ENCODE measurements around the gene FIBCD1. TPM values are rescaled to one million over a fixed set of nuclear protein-coding genes. Genes with fewer than 3 reads are reported as not detected.

The FIBCD1 gene
- total RNA-seq, 4 donors from 2014 or later, result 4.2 TPM; not detected in 3

DNA sequence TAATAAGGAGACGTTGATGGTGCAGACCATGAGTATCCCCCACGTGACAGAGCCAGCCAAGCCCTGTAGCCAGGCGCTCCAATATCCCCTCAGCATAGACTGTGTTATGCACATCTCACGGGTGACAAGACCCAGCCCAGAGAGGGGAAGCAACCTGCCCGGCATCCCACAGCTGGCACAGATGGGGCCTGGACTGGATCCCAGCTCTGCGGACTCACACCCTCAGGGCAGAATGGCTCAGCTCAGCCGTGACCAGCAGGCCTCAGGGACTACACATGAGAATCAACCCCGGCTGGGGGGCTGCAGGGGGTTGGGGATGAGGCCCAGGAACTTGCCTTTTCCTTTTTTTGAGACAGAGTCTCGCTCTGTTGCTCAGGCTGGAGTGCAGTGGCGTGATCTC lies 11.7 kb downstream of the FIBCD1 start:
- TF ChIP-seq CTCF (IDR thresholded peaks at IDR 0.05; ENCODE audit: low read depth), result no peak

DNA sequence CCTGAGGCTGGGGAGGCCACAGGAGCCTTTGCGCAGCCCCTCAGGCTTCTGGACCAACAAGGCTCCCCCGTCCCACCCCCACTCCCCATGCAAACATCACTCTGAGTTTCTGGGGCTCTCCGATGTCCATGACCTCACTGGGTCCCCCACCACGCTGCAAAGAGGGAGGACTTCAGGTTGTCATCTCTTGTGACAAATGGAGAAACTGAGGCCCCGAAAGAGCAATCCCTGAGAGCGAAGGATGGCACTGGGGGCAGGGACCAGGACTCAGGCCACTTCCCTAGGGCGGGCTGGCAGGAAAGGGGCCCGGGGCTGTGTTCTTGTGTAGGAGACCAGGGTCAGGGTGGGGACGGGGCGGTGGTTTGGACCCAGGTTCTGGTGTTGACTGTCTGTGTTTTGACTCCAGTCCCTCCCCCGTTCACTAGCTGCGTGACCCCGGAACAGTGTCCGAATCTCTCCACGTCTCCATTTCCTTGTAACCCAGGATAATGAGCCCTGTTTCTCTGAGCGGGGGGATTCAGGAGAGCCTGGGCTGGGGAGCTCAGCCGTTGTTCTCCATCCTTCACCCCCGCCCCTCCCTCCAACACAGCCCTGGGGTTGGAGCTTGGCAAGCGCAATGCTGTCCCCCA lies 13.9 kb downstream of the FIBCD1 start:
- TF ChIP-seq CTCF (IDR thresholded peaks at IDR 0.05; ENCODE audit: low read depth), result no peak

DNA sequence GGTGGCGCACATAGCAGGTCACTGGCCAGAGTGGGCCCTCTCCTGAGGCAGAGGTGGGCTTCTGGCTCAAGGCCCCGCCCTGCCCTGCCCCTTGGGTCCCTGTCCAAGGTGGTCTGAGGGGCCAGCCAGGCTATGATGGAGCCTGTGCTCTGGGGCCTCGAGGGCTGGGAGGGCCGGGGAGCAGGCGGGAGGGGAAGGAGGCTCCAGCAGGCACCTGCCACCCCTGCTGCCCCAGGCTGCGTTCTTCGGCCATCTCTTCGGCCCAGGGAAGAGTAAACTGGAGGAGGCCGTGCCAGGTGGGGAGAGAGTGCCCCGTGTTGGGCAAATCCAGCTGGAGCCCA lies 14.6 kb downstream of the FIBCD1 start:
- TF ChIP-seq CTCF (IDR thresholded peaks at IDR 0.05; ENCODE audit: low read depth), result no peak

DNA sequence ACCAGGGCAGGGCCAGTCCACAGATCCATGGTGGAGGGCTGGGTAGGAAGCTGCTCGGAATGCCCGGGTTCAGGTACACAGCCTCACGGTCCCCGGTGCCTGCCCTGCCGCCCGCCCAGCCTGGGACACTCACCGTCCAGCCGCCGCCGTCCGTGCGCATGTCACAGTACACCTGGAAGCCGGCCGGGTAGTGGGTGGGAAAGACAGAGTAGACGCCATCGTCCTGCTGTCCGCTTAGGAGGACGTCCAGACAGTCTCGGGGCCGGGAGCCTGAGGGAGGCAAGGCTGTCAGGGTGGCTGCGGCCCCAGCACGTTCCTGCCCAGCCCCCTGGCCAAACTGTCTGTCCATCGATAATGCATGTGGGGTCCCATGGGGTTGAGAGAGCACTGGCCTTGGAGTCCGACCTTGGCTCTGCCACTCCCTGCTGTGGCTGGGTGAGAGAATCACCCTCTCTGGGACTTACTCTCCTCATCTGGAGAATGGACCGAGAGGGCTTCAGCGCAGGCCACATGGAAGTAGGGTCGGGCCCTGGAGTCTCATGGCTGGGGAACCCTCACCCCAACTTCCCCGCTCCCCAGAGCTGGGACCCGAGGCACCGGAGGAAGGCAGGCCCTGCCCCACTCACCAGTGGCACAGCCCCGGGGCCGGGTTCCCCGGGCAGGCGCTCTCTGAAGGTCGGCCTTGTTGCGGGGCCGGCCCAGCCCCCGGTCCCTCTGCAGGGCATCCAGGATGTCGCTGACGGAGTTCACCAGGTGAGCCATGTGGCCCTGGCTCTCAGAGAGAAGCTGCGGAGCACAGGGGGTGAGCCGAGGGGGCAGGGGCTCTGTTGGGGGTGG lies 15.2 kb downstream of the FIBCD1 start:
- TF ChIP-seq CTCF (IDR thresholded peaks at IDR 0.05; ENCODE audit: low read depth), result no peak

GRCh38 chr9:130922893-130923610 lies 16.0 kb downstream of the FIBCD1 start:
- TF ChIP-seq CTCF (IDR thresholded peaks at IDR 0.05; ENCODE audit: low read depth), result no peak

DNA sequence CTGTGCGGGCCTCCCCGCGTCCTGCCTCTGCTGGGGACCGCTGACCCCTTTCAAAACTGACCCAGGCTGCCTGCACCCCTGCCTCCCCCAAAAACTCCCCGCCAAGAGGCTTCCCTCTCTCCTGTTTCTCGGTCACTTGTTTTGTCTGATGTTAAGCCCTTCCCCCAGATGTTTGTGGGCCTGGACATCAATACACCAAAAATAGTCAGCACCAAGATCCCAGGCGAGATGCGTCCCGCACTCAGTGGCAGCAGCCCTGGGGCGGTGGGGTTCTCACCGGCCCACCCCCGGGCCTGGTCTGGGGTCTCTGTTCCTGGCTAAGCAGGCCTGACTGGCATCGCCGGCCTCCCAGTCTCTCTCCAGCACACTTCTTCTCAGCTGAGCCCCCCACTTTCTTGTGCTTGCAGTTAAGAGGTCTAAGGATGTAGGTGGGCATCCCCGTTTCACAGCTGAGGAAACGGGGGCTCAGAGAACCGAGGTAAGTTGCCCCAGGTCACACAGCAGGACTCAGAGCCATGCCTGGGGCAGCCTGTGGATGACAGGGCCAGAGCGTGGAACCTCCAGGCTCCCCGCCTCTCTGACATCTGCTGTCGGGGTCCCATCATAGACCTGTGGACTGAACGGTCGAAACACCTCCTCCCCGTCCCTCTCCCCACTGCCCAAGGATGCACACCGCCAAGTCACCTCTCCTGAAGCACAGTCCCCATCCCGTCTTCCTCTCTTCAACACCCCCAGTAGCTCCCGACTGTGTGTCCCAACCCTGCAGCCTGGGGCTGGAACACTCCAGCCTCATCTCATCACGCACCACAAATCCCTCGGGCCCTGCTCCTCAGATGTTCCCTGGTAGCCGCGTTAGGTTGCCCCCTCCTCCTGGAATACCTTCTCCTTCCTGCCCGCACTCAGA lies 16.8 kb downstream of the FIBCD1 start:
- no peak for TF ChIP-seq CTCF (IDR thresholded peaks at IDR 0.05; ENCODE audit: low read depth)
